Right lung (tissue), 5 donors: ENCODE data around the gene PFAS. TPM values are rescaled to one million over a fixed set of nuclear protein-coding genes. Genes with fewer than 3 reads are reported as not detected.

Source experiments
- DNase-seq, 2 donors: peaks; one replicate each; pipeline ENCODE4 v3.0.0-alpha.2; 2013
- polyA plus RNA-seq, 5 donors: library from polyadenylated mRNA; unstranded; fragments of 120-200 nt; gene quantifications; one replicate each; pipeline versions ENCODE4 v1.2.1 to v1.2.3, GENCODE V29; 2013; ENCODE audit warnings: inconsistent platforms in 1 of 5, low replicate concordance in 1 of 5; ENCODE audit not compliant: insufficient read length in 5 of 5, insufficient read depth in 1 of 5

PFAS gene
- polyA plus RNA-seq, 5 donors = 27.5 to 44.1 (median 37.1) TPM

- DNase-seq = no peak
Measured at GRCh38 chr17:8266648-8267479, 17.8 kb downstream of the PFAS start.

GRCh38 chr17:8267480-8268147 is 18.5 kb downstream of the PFAS start:
- no peak for DNase-seq

- no peak for DNase-seq
Measured at GRCh38 chr17:8268550-8269298, 19.6 kb downstream of the PFAS start.

- no peak for DNase-seq
Measured at GRCh38 chr17:8272421-8272820, 23.3 kb downstream of the PFAS start.

- DNase-seq = peak; percentile 45 to 48
Measured at GRCh38 chr17:8273884-8274444, 24.9 kb downstream of the PFAS start.

GRCh38 chr17:8274816-8275215 is 25.7 kb downstream of the PFAS start:
- DNase-seq = no peak

- DNase-seq = no peak
Measured at GRCh38 chr17:8275421-8276290, 26.6 kb downstream of the PFAS start.

GRCh38 chr17:8277317-8277716 is 28.2 kb downstream of the PFAS start:
- no peak for DNase-seq

- no peak for DNase-seq
Measured at GRCh38 chr17:8282345-8282744, 33.3 kb downstream of the PFAS start.

- DNase-seq = no peak
Measured at GRCh38 chr17:8283356-8283755, 34.3 kb downstream of the PFAS start.

GRCh38 chr17:8284126-8284525 is 35.0 kb downstream of the PFAS start:
- DNase-seq = no peak

- DNase-seq = no peak
Measured at GRCh38 chr17:8285270-8286181, 36.4 kb downstream of the PFAS start.

- DNase-seq = no peak
Measured at GRCh38 chr17:8287651-8288335, 38.7 kb downstream of the PFAS start.

GRCh38 chr17:8288336-8289102 is 39.4 kb downstream of the PFAS start, which contains the start of gene RANGRF:
Gene RANGRF (plus strand): TSS chr17:8288670. CDS start chr17:8288789, 119 bp downstream.
- peak; percentile 89 to 90 for DNase-seq

- DNase-seq = no peak
Measured at GRCh38 chr17:8289103-8289397, 40.0 kb downstream of the PFAS start.

- DNase-seq = no peak
Measured at GRCh38 chr17:8290043-8290442, 41.0 kb downstream of the PFAS start.

- no peak for DNase-seq
Measured at GRCh38 chr17:8292639-8293395, 43.7 kb downstream of the PFAS start.

GRCh38 chr17:8294361-8294760 is 45.3 kb downstream of the PFAS start:
- DNase-seq = no peak
